ENCODE data around the gene CHAMP1.

GRCh38 chr13:114269281-114269770 is 45.0 kb upstream of the CHAMP1 start:
- no peak for TF ChIP-seq CTCF (IDR thresholded peaks at IDR 0.05; ENCODE audit: insufficient read depth, low read length)
- TF ChIP-seq POLR2AphosphoS5 (IDR thresholded peaks at IDR 0.05; ENCODE audit: low read depth): no peak
- TF ChIP-seq SPI1 (IDR thresholded peaks at IDR 0.05; ENCODE audit: borderline replicate concordance, low read depth): no peak

Data from HL-60 (cell line).